H9 (cell line): ENCODE data around the gene APRT. TPM values are rescaled to one million over a fixed set of nuclear protein-coding genes. Genes with fewer than 3 reads are reported as not detected.
A peak's percentile ranks its signal among the peaks of the same experiment; 100 is the strongest.

Experiments used
- DNase-seq: peaks from one replicate; pipeline ENCODE4 v3.0.0-alpha.2; 2017
- H2AFZ ChIP-seq: one replicate; pipeline ENCODE4 v1.6.1; 2013; ENCODE audit warnings: mild to moderate bottlenecking, low read length, control low read depth, moderate library complexity
- H2AK5ac ChIP-seq: 2 replicates; pipeline ENCODE4 v1.6.1; 2013; ENCODE audit warnings: low read length, control low read depth, mixed read lengths; ENCODE audit not compliant: insufficient read length
- H2BK120ac ChIP-seq: one replicate; pipeline ENCODE4 v1.6.1; 2013; ENCODE audit warnings: low read depth, mild to moderate bottlenecking, low read length, control low read depth, inconsistent platforms; ENCODE audit not compliant: poor library complexity, severe bottlenecking
- H2BK12ac ChIP-seq: 2 replicates; pipeline ENCODE4 v1.6.1; 2013; ENCODE audit warnings: low read length, control low read depth, mixed read lengths, low read depth; ENCODE audit not compliant: insufficient read length
- H2BK15ac ChIP-seq: 2 replicates; pipeline ENCODE4 v1.6.1; 2013; ENCODE audit warnings: low read depth, low read length, control low read depth
- H2BK20ac ChIP-seq: one replicate; pipeline ENCODE4 v1.6.1; 2013; ENCODE audit warnings: low read depth, mild to moderate bottlenecking, low read length, control low read depth, inconsistent platforms; ENCODE audit not compliant: poor library complexity, severe bottlenecking
- H2BK5ac ChIP-seq: 2 replicates; pipeline ENCODE4 v1.6.1; 2013; ENCODE audit warnings: low read length, control low read depth, mixed read lengths; ENCODE audit not compliant: insufficient read length
- H3K14ac ChIP-seq: 2 replicates; pipeline ENCODE4 v1.6.1; 2013; ENCODE audit warnings: low read length, control low read depth; ENCODE audit not compliant: insufficient read depth
- H3K18ac ChIP-seq: 2 replicates; pipeline ENCODE4 v1.6.1; 2013; ENCODE audit warnings: low read depth, mild to moderate bottlenecking, mixed read lengths, low read length, control low read depth; ENCODE audit not compliant: insufficient read length
- H3K23ac ChIP-seq: 2 replicates; pipeline ENCODE4 v1.6.1; 2013; ENCODE audit warnings: low read length, control low read depth, mixed read lengths, low read depth; ENCODE audit not compliant: insufficient read length
- H3K23me2 ChIP-seq: 2 replicates; pipeline ENCODE4 v1.6.1; 2013; ENCODE audit warnings: low read depth, mild to moderate bottlenecking, mixed read lengths, low read length, control low read depth; ENCODE audit not compliant: insufficient read length, poor library complexity, severe bottlenecking
- H3K27ac ChIP-seq: 2 replicates; pipeline ENCODE4 v1.5.1; 2013; ENCODE audit warnings: low read length, control low read depth, mixed read lengths, low read depth; ENCODE audit not compliant: insufficient read length
- H3K27me3 ChIP-seq: 2 replicates; pipeline ENCODE4 v1.6.1; 2013; ENCODE audit warnings: low read length, control low read depth, inconsistent platforms; ENCODE audit not compliant: insufficient read depth
- H3K4ac ChIP-seq: 2 replicates; pipeline ENCODE4 v1.6.1; 2013; ENCODE audit warnings: low read depth, mild to moderate bottlenecking, control low read depth, inconsistent platforms, low read length, moderate library complexity
- H3K4me1 ChIP-seq: 2 replicates; pipeline ENCODE4 v1.6.1; 2013; ENCODE audit warnings: low read length, control low read depth, inconsistent platforms; ENCODE audit not compliant: insufficient read depth
- H3K4me2 ChIP-seq: 2 replicates; pipeline ENCODE4 v1.6.1; 2013; ENCODE audit warnings: low read length, control low read depth, mixed read lengths; ENCODE audit not compliant: insufficient read length, insufficient read depth
- H3K56ac ChIP-seq: 2 replicates; pipeline ENCODE4 v1.6.1; 2013; ENCODE audit warnings: low read depth, mild to moderate bottlenecking, mixed read lengths, low read length, control low read depth; ENCODE audit not compliant: insufficient read length
- H3K79me1 ChIP-seq: 2 replicates; pipeline ENCODE4 v1.6.1; 2013; ENCODE audit warnings: low read depth, mild to moderate bottlenecking, moderate library complexity, low read length, control low read depth, inconsistent platforms; ENCODE audit not compliant: insufficient read depth, poor library complexity, severe bottlenecking
- H3K79me2 ChIP-seq: 2 replicates; pipeline ENCODE4 v1.6.1; 2013; ENCODE audit warnings: low read length, control low read depth, inconsistent platforms; ENCODE audit not compliant: insufficient read depth
- H3K9ac ChIP-seq: 2 replicates; pipeline ENCODE4 v1.6.1; 2013; ENCODE audit warnings: low read length, control low read depth, mixed read lengths; ENCODE audit not compliant: insufficient read length; ENCODE audit errors: extremely low read depth
- H3K9me3 ChIP-seq: one replicate; pipeline ENCODE4 v1.6.1; 2013; ENCODE audit warnings: low read depth, low read length, inconsistent platforms; ENCODE audit not compliant: control insufficient read depth
- H3T11ph ChIP-seq: one replicate; pipeline ENCODE4 v1.6.1; 2013; ENCODE audit warnings: mild to moderate bottlenecking, low read length, control low read depth, inconsistent platforms
- H4K20me1 ChIP-seq: one replicate; pipeline ENCODE4 v1.6.1; 2013; ENCODE audit not compliant: control insufficient read depth, insufficient read length, insufficient read depth
- H4K5ac ChIP-seq: 2 replicates; pipeline ENCODE4 v1.6.1; 2013; ENCODE audit warnings: low read depth, mild to moderate bottlenecking, mixed read lengths, low read length, control low read depth; ENCODE audit not compliant: insufficient read length
- H4K8ac ChIP-seq: replicated peaks from 2 replicates; pipeline ENCODE4 v1.6.1; 2013; ENCODE audit warnings: low read length, control low read depth, mixed read lengths, low read depth; ENCODE audit not compliant: insufficient read length
- H4K91ac ChIP-seq: 2 replicates; pipeline ENCODE4 v1.6.1; 2013; ENCODE audit warnings: low read depth, mild to moderate bottlenecking, moderate library complexity, mixed read lengths, low read length, control low read depth; ENCODE audit not compliant: insufficient read length
- H3K27ac Mint-ChIP-seq, 3 experiments: 2 replicates in 2 of 3; 3 replicates in 1 of 3; pipeline ENCODE4 v1.8.0; 2020 to 2021; ENCODE audit warnings: mixed read lengths in 3 of 3, mild to moderate bottlenecking in 1 of 3, moderate library complexity in 1 of 3
- H3K27me3 Mint-ChIP-seq: 2 replicates; pipeline ENCODE4 v1.8.0; 2021; ENCODE audit warnings: low read depth, mild to moderate bottlenecking, moderate library complexity, mixed read lengths
- H3K36me3 Mint-ChIP-seq, 3 experiments: 2 replicates in 2 of 3; 3 replicates in 1 of 3; pipeline ENCODE4 v1.8.0; 2020 to 2021; ENCODE audit warnings: low read depth in 3 of 3, mixed read lengths in 3 of 3; ENCODE audit not compliant: insufficient read depth in 1 of 3
- H3K4me1 Mint-ChIP-seq, 2 experiments: 2 replicates each; pipeline ENCODE4 v1.8.0; 2020; ENCODE audit warnings: mixed read lengths in 2 of 2
- H3K4me3 Mint-ChIP-seq, 2 experiments: 2 replicates in 1 of 2; 3 replicates in 1 of 2; pipeline ENCODE4 v1.8.0; 2020 to 2021; ENCODE audit warnings: mild to moderate bottlenecking in 2 of 2, mixed read lengths in 2 of 2, moderate library complexity in 1 of 2
- H3K9me3 Mint-ChIP-seq, 2 experiments: 2 replicates in 1 of 2; 3 replicates in 1 of 2; pipeline ENCODE4 v1.8.0; 2020; ENCODE audit warnings: mild to moderate bottlenecking in 2 of 2, mixed read lengths in 2 of 2, moderate library complexity in 1 of 2
- CTCF ChIP-seq: fragments of 200-600 bp; sonication (generic); conservative IDR thresholded peaks from 3 replicates; pipeline ENCODE4 v1.8.0; 2021; ENCODE audit warnings: antibody characterized with exemption, mild to moderate bottlenecking
- WGBS: extraction: QIAGEN DNeasy Blood & Tissue Kit; methylation state at CpG from one replicate; pipeline ENCODE4 v1.1.7; 2013; ENCODE audit warnings: missing lambda C conversion rate, low lambda C conversion rate, mixed read lengths; ENCODE audit not compliant: insufficient read length; ENCODE audit errors: extremely low coverage; 5-methylcytosine and 5-hydroxymethylcytosine counted together
- total RNA-seq: library from RNA; stranded (reverse); gene quantifications from 2 replicates; pipeline ENCODE4 v1.2.1, GENCODE V29; 2021

APRT gene
- total RNA-seq, 1 experiment from 2014 or later, result 246 TPM

- H3K4me1 Mint-ChIP-seq, result no peaks in the 10 kb centered on the region
- Histone ChIP-seq H3K4me1 (no peaks in the 10 kb centered on the region), H3K9me3 (no peaks in the 10 kb centered on the region), H3K4me2 (no peak overlapping the region), H3K23me2 (no peaks in the 10 kb centered on the region), H4K8ac (no peak overlapping the region), H3T11ph (no peak overlapping the region), H3K79me2 (no peaks in the 10 kb centered on the region), H4K91ac (no peak overlapping the region), H3K27me3 (no peaks in the 10 kb centered on the region), H4K5ac (no peak overlapping the region), H2BK120ac (no peak overlapping the region), H3K4ac (no peak overlapping the region), H2BK20ac (no peak overlapping the region), H2AK5ac (no peak overlapping the region), H4K20me1 (no peaks in the 10 kb centered on the region), H3K27ac (no peak overlapping the region), H3K23ac (no peak overlapping the region), H3K14ac (no peak overlapping the region), H2BK15ac (no peak overlapping the region), H3K18ac (no peak overlapping the region), H2BK12ac (no peak overlapping the region), H2BK5ac (no peak overlapping the region), H3K79me1 (no peaks in the 10 kb centered on the region), H2AFZ (no peak overlapping the region), H3K56ac (no peak overlapping the region), H3K9ac (no peak overlapping the region)
- DNase-seq, result no peak
- no CpG with 5 or more reads among the region's 14 CpGs for WGBS
- no peaks in the 10 kb centered on the region for H3K27me3 Mint-ChIP-seq
- H3K4me3 Mint-ChIP-seq, result peak overlapping the region in 1 of 2 experiments; percentile 14; a peak in 2 of 5 replicates
- H3K27ac Mint-ChIP-seq, result no peak overlapping the region
- H3K36me3 Mint-ChIP-seq, result peaks cover 0 to 6% (median 3%) of the 10 kb centered on the region in 3 experiments; a peak in 3 of 7 replicates
- no peak for TF ChIP-seq CTCF
- no peaks in the 10 kb centered on the region for H3K9me3 Mint-ChIP-seq
Observed at GRCh38 chr16:88830783-88831182, 19.1 kb upstream of the APRT start.
